Measurements from ENCODE around the gene NXPH1. TPM values are rescaled to one million over a fixed set of nuclear protein-coding genes. Genes with fewer than 3 reads are reported as not detected.
"Not testable (repeated sequence)": the region's sequence is repeated elsewhere in the genome, so short reads cannot be mapped to it uniquely, and the experiment has no call there.

Gene NXPH1
- total RNA-seq, 1 donor: not detected

GRCh38 chr7:8724080-8724718 lies 290.8 kb downstream of the NXPH1 start:
- no peak for DNase-seq (ENCODE audit: insufficient read length, low spot score, missing footprints)
- Histone ChIP-seq H4K20me1 (ENCODE audit: insufficient read depth, low read length) (no peaks in the 10 kb centered on the region), H2AFZ (ENCODE audit: low read length) (no peak overlapping the region), H3K36me3 (ENCODE audit: insufficient read depth, low read length) (no peaks in the 10 kb centered on the region), H3K9me3 (ENCODE audit: low read depth, low read length) (no peaks in the 10 kb centered on the region), H3K27me3 (ENCODE audit: insufficient read depth, low read length) (no peaks in the 10 kb centered on the region), H3K27ac (ENCODE audit: low read depth, low read length) (no peak overlapping the region), H3K4me3 (ENCODE audit: insufficient read depth, low read length) (no peak overlapping the region), H3K79me2 (ENCODE audit: insufficient read depth, low read length) (no peaks in the 10 kb centered on the region), H3K4me1 (ENCODE audit: insufficient read depth, low read length) (no peaks in the 10 kb centered on the region), H3K4me2 (ENCODE audit: insufficient read depth, low read length) (no peak overlapping the region)
- peak; percentile 5 for TF ChIP-seq CTCF (IDR thresholded peaks at IDR 0.05; ENCODE audit: extremely low read depth, low read depth, low read length)

- DNase-seq (ENCODE audit: insufficient read length, low spot score, missing footprints); H3K27me3 ChIP-seq (ENCODE audit: insufficient read depth, low read length); H3K36me3 ChIP-seq (ENCODE audit: insufficient read depth, low read length); H3K4me1 ChIP-seq (ENCODE audit: insufficient read depth, low read length); H3K9me3 ChIP-seq (ENCODE audit: low read depth, low read length); H2AFZ ChIP-seq (ENCODE audit: low read length); H3K4me3 ChIP-seq (ENCODE audit: insufficient read depth, low read length); H4K20me1 ChIP-seq (ENCODE audit: insufficient read depth, low read length); H3K4me2 ChIP-seq (ENCODE audit: insufficient read depth, low read length); H3K27ac ChIP-seq (ENCODE audit: low read depth, low read length); H3K79me2 ChIP-seq (ENCODE audit: insufficient read depth, low read length): not testable (repeated sequence)
Measured at GRCh38 chr7:8731756-8732155, 298.3 kb downstream of the NXPH1 start.

GRCh38 chr7:8739837-8740236 lies 306.4 kb downstream of the NXPH1 start:
- TF ChIP-seq CTCF (IDR thresholded peaks at IDR 0.05; ENCODE audit: extremely low read depth, low read depth, low read length): no peak
- no peaks in the 10 kb centered on the region for H3K4me1 ChIP-seq (ENCODE audit: insufficient read depth, low read length)
- no peaks in the 10 kb centered on the region for H3K9me3 ChIP-seq (ENCODE audit: low read depth, low read length)
- DNase-seq (ENCODE audit: insufficient read length, low spot score, missing footprints): no peak
- H3K79me2 ChIP-seq (ENCODE audit: insufficient read depth, low read length): no peaks in the 10 kb centered on the region
- H2AFZ ChIP-seq (ENCODE audit: low read length): no peak overlapping the region
- H3K4me2 ChIP-seq (ENCODE audit: insufficient read depth, low read length): no peak overlapping the region
- no peaks in the 10 kb centered on the region for H4K20me1 ChIP-seq (ENCODE audit: insufficient read depth, low read length)
- no peaks in the 10 kb centered on the region for H3K27me3 ChIP-seq (ENCODE audit: insufficient read depth, low read length)
- no peaks in the 10 kb centered on the region for H3K36me3 ChIP-seq (ENCODE audit: insufficient read depth, low read length)
- no peak overlapping the region for H3K27ac ChIP-seq (ENCODE audit: low read depth, low read length)
- no peak overlapping the region for H3K4me3 ChIP-seq (ENCODE audit: insufficient read depth, low read length)

- DNase-seq (ENCODE audit: insufficient read length, low spot score, missing footprints): no peak
- Histone ChIP-seq H3K27ac (ENCODE audit: low read depth, low read length) (no peak overlapping the region), H3K9me3 (ENCODE audit: low read depth, low read length) (no peaks in the 10 kb centered on the region), H3K4me1 (ENCODE audit: insufficient read depth, low read length) (no peaks in the 10 kb centered on the region), H3K36me3 (ENCODE audit: insufficient read depth, low read length) (no peaks in the 10 kb centered on the region), H3K4me2 (ENCODE audit: insufficient read depth, low read length) (no peak overlapping the region), H4K20me1 (ENCODE audit: insufficient read depth, low read length) (no peaks in the 10 kb centered on the region), H3K27me3 (ENCODE audit: insufficient read depth, low read length) (no peaks in the 10 kb centered on the region), H3K79me2 (ENCODE audit: insufficient read depth, low read length) (no peaks in the 10 kb centered on the region), H2AFZ (ENCODE audit: low read length) (no peak overlapping the region), H3K4me3 (ENCODE audit: insufficient read depth, low read length) (no peak overlapping the region)
- TF ChIP-seq CTCF (IDR thresholded peaks at IDR 0.05; ENCODE audit: extremely low read depth, low read depth, low read length): no peak
Measured at GRCh38 chr7:8742837-8743236, 309.4 kb downstream of the NXPH1 start.

All from osteoblast (primary cell).